ENCODE data around the gene SLC11A2. TPM values are rescaled to one million over a fixed set of nuclear protein-coding genes. Genes with fewer than 3 reads are reported as not detected.

SLC11A2 gene
- total and polyA plus RNA-seq, 2 of the 13 experiments (the other 11 are each of a cell fraction or from before 2014, with no cell fraction given) = 71.7 to 77.0 TPM

DNA sequence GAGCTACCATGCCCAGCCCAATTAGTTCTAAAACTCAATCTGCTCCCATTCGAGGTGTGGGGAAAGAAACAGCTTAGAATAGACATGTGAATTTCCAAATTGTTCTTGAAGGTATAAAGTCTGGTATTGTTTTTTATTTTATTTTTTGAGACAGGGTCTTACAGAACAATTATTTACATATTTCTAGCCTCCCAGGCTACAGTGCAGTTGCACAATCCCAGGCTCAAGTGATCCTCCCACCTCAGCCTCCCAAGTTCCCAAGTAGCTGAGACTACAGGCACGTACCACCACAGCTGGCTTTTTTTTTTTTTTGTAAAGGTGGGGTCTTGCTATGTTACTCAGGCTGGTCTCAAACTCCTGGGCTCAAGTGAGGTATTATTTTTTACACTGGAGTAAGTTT lies 6.3 kb downstream of the SLC11A2 start:
- H3K4me2 ChIP-seq (ENCODE audit: low read depth, low read length) = no peak overlapping the region
- H3K9me3 ChIP-seq (ENCODE audit: low read length) = no peaks in the 10 kb centered on the region
- no peak overlapping the region for H3K9ac ChIP-seq (ENCODE audit: insufficient read depth, low read depth, low read length)
- WGBS (ENCODE audit: low lambda C conversion rate) = 92% methylated on average over 2 of the region's 2 CpGs
- intact Hi-C loops (cut with micrococcal nuclease; ENCODE audit: unreplicated experiment) = loop anchor here (10.0 kb wide), 1 partner anchor 1895 kb away; no protein-coding TSS in a partner anchor
- no peak overlapping the region for H3K4me3 ChIP-seq (replicated peaks in 1 of 3; ENCODE audit: insufficient read depth in 1 of 3, low read depth in 2 of 3, low read length in 3 of 3)
- H2AFZ ChIP-seq (ENCODE audit: low read length) = no peak overlapping the region
- H3K4me1 ChIP-seq (ENCODE audit: insufficient read depth, low read length) = peaks cover 71% of the 10 kb centered on the region
- no peak for FAIRE-seq
- H3K27ac ChIP-seq (ENCODE audit: extremely low read length, insufficient read depth, low read length) = no peak overlapping the region
- 0 out of 5 replicates have a peak, but pooled peaks cover 0 to 7% of the 10 kb centered on the region in 2 experiments for H3K36me3 ChIP-seq (replicated peaks in 1 of 2; ENCODE audit: control insufficient read depth in 1 of 2, insufficient read depth in 2 of 2, low read length in 2 of 2)
- POLR2A ChIA-PET = no interaction called here
- CTCF ChIA-PET (ENCODE audit: low intra/inter-chr PET ratio, low total read pairs) = no interaction called here
- in situ Hi-C loops (cut with HindIII; ENCODE audit: extremely low pct_ligation_motif_present, low pct_unique_long_range_greater_than_20kb) = loop anchor here (10.0 kb wide), 1 partner anchor 195 kb away; no protein-coding TSS in a partner anchor
- ATAC-seq = no peak
- no peaks in the 10 kb centered on the region for H4K20me1 ChIP-seq (ENCODE audit: insufficient read depth, low read length)
- no TSS peak for BruUV-seq (replicated peaks)
- no peaks in the 10 kb centered on the region for H3K27me3 ChIP-seq (ENCODE audit: control insufficient read depth in 1 of 2, insufficient read depth in 2 of 2, low read length in 2 of 2)
- H3K79me2 ChIP-seq (ENCODE audit: insufficient read depth, low read length) = peaks cover 91% of the 10 kb centered on the region
- no peak for DNase-seq (ENCODE audit: low spot score)
- peak; percentile 31; the same call in 1 of the 2 replicates for TF ChIP-seq CEBPG (CRISPR knock-in tag; IDR thresholded peaks at IDR 0.05)
- TF ChIP-seq ZBTB10 (CRISPR knock-in tag; IDR thresholded peaks at IDR 0.05; ENCODE audit: borderline replicate concordance) = no peak
- peak; percentile 29; the same call in 1 of the 2 replicates for TF ChIP-seq CEBPB (IDR thresholded peaks at IDR 0.05; ENCODE audit: borderline replicate concordance, low read depth, low read length)
- TF ChIP-seq ZNF770 (CRISPR knock-in tag; IDR thresholded peaks at IDR 0.05) = peak; percentile 82
- no peak for TF ChIP-seq NFKBIZ (CRISPR knock-in tag; IDR thresholded peaks at IDR 0.05)
- no peak for TF ChIP-seq ZNF180 (CRISPR knock-in tag; IDR thresholded peaks at IDR 0.05; ENCODE audit: borderline replicate concordance, low read depth)
- no peak for TF ChIP-seq ZNF451 (CRISPR knock-in tag; IDR thresholded peaks at IDR 0.05)
- TF ChIP-seq, protein P1, sequence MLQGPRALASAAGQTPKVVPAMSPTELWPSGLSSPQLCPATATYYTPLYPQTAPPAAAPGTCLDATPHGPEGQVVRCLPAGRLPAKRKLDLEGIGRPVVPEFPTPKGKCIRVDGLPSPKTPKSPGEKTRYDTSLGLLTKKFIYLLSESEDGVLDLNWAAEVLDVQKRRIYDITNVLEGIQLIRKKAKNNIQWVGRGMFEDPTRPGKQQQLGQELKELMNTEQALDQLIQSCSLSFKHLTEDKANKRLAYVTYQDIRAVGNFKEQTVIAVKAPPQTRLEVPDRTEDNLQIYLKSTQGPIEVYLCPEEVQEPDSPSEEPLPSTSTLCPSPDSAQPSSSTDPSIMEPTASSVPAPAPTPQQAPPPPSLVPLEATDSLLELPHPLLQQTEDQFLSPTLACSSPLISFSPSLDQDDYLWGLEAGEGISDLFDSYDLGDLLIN (CRISPR knock-in tag; IDR thresholded peaks at IDR 0.05; ENCODE audit: borderline replicate concordance) = no peak

Measured in HepG2 (cell line).